Measurements from ENCODE around the gene PNKP. TPM values are rescaled to one million over a fixed set of nuclear protein-coding genes. Genes with fewer than 3 reads are reported as not detected.
A peak's percentile ranks its signal among the peaks of the same experiment; 100 is the strongest.

The PNKP gene
- total and polyA plus RNA-seq, 9 of the 15 experiments (the other 6 are each of a cell fraction or from before 2014, with no cell fraction given): 2.8 to 85.4 (median 25.3) TPM

DNA sequence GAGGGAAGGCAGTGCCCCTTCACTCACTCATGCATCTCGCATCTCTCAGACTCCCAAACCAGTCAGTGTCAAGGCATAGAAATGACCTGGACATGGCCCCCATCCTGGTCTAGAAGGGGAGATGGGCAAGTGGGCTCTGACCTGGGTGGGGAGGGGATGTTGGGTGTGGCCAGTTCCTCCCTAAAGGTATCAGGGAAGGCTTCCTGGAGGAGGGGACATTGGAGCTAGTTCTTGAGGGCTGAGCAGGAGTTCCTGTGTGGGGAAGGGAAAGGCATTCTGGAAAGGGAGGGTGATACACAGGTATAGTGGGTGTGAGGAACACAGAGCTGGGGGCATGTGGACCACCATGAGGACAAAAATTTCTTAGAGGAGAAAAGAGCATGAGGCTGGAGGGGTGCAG is 25.3 kb upstream of the PNKP start (continued):
- TF ChIP-seq ZNF436 (CRISPR knock-in tag; IDR thresholded peaks at IDR 0.05) (peak; percentile 66; the same call in 1 of the 2 replicates), ZKSCAN1 (IDR thresholded peaks at IDR 0.05; ENCODE audit: low read depth, low read length) (no peak), U2AF2 (optimal IDR thresholded peaks at IDR 0.05; ENCODE audit: low read depth, low read length) (no peak), KDM1A (IDR thresholded peaks at IDR 0.05) (peak in 1 of 2 experiments; percentile 46; a peak in 1 of 4 replicates), SMARCA5 (IDR thresholded peaks at IDR 0.05) (peak; percentile 83), RCOR1 (IDR thresholded peaks at IDR 0.05; ENCODE audit: borderline replicate concordance in 1 of 2, low read depth in 2 of 2, low read length in 2 of 2) (peak in 1 of 2 experiments; percentile 54; a peak in 1 of 4 replicates)
- TF ChIP-seq, protein P1, sequence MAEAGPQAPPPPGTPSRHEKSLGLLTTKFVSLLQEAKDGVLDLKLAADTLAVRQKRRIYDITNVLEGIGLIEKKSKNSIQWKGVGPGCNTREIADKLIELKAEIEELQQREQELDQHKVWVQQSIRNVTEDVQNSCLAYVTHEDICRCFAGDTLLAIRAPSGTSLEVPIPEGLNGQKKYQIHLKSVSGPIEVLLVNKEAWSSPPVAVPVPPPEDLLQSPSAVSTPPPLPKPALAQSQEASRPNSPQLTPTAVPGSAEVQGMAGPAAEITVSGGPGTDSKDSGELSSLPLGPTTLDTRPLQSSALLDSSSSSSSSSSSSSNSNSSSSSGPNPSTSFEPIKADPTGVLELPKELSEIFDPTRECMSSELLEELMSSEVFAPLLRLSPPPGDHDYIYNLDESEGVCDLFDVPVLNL (CRISPR knock-in tag; IDR thresholded peaks at IDR 0.05; ENCODE audit: low read depth): no peak

DNA sequence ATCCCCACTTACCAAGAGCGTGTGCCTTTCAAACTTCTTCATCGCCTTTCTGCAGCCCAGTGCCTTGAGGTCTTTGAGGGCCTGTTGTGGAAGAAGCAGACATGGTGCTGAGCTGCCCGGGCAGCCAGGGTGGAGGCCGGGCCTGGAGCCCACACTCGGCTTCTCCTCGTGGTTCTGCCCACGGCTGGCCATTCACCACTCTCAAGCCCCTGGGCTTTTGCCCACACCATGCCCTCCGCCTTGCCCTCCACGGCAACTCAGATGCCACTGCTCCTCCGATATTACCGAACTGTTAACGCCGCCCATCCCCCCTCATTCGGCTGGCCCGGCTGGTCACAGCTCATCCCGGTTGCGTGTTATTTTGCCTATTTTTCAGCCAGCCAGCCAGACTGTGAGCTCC is 24.0 kb upstream of the PNKP start:
- H3K9me3 ChIP-seq (replicated peaks; ENCODE audit: control insufficient read depth, insufficient read depth, low read depth, low read length): no peaks in the 10 kb centered on the region
- CTCF ChIA-PET (ENCODE audit: low intra/inter-chr PET ratio): no interaction called here
- H3K9me1 ChIP-seq (ENCODE audit: control insufficient read depth, insufficient read depth, low read length): peaks cover 3% of the 10 kb centered on the region
- BruUV-seq (replicated peaks): no TSS peak
- H3K27me3 ChIP-seq (ENCODE audit: control insufficient read depth in 2 of 2, insufficient read depth in 2 of 2, low read length in 2 of 2): peaks cover 2 to 14% of the 10 kb centered on the region in 2 experiments; a peak in 3 of 5 replicates
- 74% methylated on average over 17 of the region's 17 CpGs for WGBS (ENCODE audit: insufficient coverage, low coverage, missing lambda C conversion rate)
- no peaks in the 10 kb centered on the region for H3K36me3 ChIP-seq (ENCODE audit: control insufficient read depth, insufficient read depth, low read length)
- FAIRE-seq (no peak), ATAC-seq (no peak), DNase-seq (ENCODE audit: extremely low read depth in 1 of 4, low spot score in 3 of 4) (no peak)
- POLR2A ChIA-PET: interaction anchor here (1.3 to 1.5 kb wide), 3 partner anchors 28 to 191 kb away, joined by 5 to 8 read pairs (median 7); partner anchors contain the start of genes ATF5 and NUP62
- H3K4me3 ChIP-seq: no peak overlapping the region
- H3K27ac ChIP-seq (ENCODE audit: extremely low read depth, low read depth, low read length): no peak overlapping the region
- in situ Hi-C loops (cut with MboI) (loop anchor here (5.0 kb wide), 1 partner anchor 91 kb away; no protein-coding TSS in a partner anchor), intact Hi-C loops (cut with micrococcal nuclease) (no loop called here)
- H3K9ac ChIP-seq (ENCODE audit: insufficient read depth in 1 of 2, low read depth in 2 of 2, low read length in 2 of 2): peak overlapping the region in 1 of 2 experiments; percentile 84; a peak in 2 of 4 replicates
- H3K4me1 ChIP-seq (replicated peaks in 1 of 2; ENCODE audit: control insufficient read depth in 2 of 2, insufficient read depth in 2 of 2, low read length in 2 of 2): peaks cover 12 to 59% of the 10 kb centered on the region in 2 experiments
- peak overlapping the region; percentile 59; the same call in 1 of the 2 replicates for H3K4me2 ChIP-seq (ENCODE audit: insufficient read depth, low read length)
- 0 out of 2 replicates have a peak, but pooled peaks cover 3% of the 10 kb centered on the region for H4K20me1 ChIP-seq (replicated peaks; ENCODE audit: control insufficient read depth, insufficient read depth, low read length)
- peak overlapping the region; percentile 75; the same call in 1 of the 2 replicates for H2AFZ ChIP-seq (ENCODE audit: low read depth, low read length)
- no peaks in the 10 kb centered on the region for H3K79me2 ChIP-seq (ENCODE audit: control insufficient read depth, insufficient read depth, low read length)
- no peak for TF ChIP-seq GTF2A2 (tag; IDR thresholded peaks at IDR 0.05)
- TF ChIP-seq CTBP1 (IDR thresholded peaks at IDR 0.05; ENCODE audit: borderline replicate concordance): no peak
- TF ChIP-seq PHF8 (IDR thresholded peaks at IDR 0.05; ENCODE audit: borderline replicate concordance, low read length): no peak
- TF ChIP-seq, protein P2, sequence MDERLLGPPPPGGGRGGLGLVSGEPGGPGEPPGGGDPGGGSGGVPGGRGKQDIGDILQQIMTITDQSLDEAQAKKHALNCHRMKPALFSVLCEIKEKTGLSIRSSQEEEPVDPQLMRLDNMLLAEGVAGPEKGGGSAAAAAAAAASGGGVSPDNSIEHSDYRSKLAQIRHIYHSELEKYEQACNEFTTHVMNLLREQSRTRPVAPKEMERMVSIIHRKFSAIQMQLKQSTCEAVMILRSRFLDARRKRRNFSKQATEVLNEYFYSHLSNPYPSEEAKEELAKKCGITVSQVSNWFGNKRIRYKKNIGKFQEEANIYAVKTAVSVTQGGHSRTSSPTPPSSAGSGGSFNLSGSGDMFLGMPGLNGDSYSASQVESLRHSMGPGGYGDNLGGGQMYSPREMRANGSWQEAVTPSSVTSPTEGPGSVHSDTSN (CRISPR knock-in tag; IDR thresholded peaks at IDR 0.05; ENCODE audit: low read depth): no peak
- TF ChIP-seq, protein P2 (tag; conservative IDR thresholded peaks at IDR 0.05; ENCODE audit: low read depth): no peak
- TF ChIP-seq FOXA1 (IDR thresholded peaks at IDR 0.05; ENCODE audit: borderline replicate concordance): no peak
- TF ChIP-seq POLR2B (IDR thresholded peaks at IDR 0.05; ENCODE audit: low read depth, partially characterized antibody): no peak
- no peak for TF ChIP-seq ZFP1 (CRISPR knock-in tag; IDR thresholded peaks at IDR 0.05)
- no peak for TF ChIP-seq NFYB (IDR thresholded peaks at IDR 0.05; ENCODE audit: extremely low read depth, insufficient read length)
- no peak for TF ChIP-seq TAF9B (IDR thresholded peaks at IDR 0.05; ENCODE audit: partially characterized antibody)
